ENCODE measurements around the gene MAP7D1.

MAP7D1 gene

GRCh38 chr1:36170643-36171412 lies 14.9 kb downstream of the MAP7D1 start:
- in situ Hi-C loops (cut with HindIII; ENCODE audit: low pct_unique_long_range_greater_than_20kb, low sequenced_read_pairs): no loop called here
- no peak for DNase-seq (ENCODE audit: low read depth in 1 of 2, low spot score in 1 of 2)
- TF ChIP-seq JUND (IDR thresholded peaks at IDR 0.05; ENCODE audit: low read depth): no peak

DNA sequence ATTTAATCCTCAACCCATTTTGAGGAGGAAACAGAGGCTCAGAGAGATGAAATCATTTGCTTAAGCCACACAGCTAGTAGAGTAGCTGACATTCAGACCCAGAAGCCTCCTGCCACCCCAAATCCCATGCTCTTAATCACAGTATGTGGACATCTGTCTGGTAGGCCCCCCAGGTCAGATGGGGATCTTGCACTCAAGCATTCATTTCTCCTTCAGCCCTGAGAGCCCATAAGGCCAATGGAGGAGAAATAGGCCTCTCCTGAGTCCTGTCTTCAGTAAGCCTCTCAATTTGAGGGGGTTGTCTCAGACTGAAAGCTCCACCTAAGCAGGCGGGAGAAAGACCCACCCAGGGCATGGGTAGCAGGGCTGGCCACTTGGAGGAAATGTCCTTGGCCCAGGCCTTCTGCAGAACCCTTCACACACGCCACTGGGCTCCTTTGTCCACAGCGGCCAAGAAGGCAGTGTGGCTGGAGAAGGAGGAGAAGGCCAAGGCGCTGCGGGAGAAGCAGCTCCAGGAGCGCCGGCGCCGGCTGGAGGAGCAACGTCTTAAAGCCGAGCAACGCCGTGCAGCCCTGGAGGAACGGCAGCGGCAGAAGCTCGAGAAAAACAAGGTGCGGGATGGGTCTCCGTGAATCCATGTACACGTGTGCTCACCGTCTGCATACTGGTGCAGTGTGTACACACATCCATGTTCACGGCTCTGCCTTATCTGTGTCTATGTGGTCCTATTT lies 16.2 kb downstream of the MAP7D1 start:
- in situ Hi-C loops (cut with HindIII; ENCODE audit: low pct_unique_long_range_greater_than_20kb, low sequenced_read_pairs): no loop called here
- TF ChIP-seq JUND (IDR thresholded peaks at IDR 0.05; ENCODE audit: low read depth): no peak
- no peak for DNase-seq (ENCODE audit: low read depth in 1 of 2, low spot score in 1 of 2)

DNA sequence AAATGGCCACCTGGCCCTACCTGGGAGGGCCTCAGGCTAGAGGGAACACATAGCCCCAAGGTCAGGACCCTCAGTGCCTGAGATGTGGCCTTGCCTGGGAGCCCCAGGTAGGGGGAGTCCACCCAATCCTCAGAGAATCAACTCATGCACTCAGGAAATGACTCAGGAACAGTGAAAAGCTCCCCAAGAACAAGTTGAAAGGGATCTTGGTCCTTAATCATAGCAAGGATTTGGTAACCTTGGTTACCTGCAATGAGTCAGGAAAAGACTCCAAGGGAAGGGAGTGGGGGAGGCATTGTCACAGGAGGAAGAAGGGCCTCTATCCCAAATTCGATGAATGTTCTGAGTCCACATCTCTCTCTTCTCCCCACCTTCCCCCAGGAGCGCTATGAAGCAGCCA lies 17.0 kb downstream of the MAP7D1 start:
- in situ Hi-C loops (cut with HindIII; ENCODE audit: low pct_unique_long_range_greater_than_20kb, low sequenced_read_pairs): no loop called here
- DNase-seq (ENCODE audit: low read depth in 1 of 2, low spot score in 1 of 2): no peak
- no peak for TF ChIP-seq JUND (IDR thresholded peaks at IDR 0.05; ENCODE audit: low read depth)

- in situ Hi-C loops (cut with HindIII; ENCODE audit: low pct_unique_long_range_greater_than_20kb, low sequenced_read_pairs): no loop called here
- DNase-seq (ENCODE audit: low read depth in 1 of 2, low spot score in 1 of 2): no peak
- TF ChIP-seq JUND (IDR thresholded peaks at IDR 0.05; ENCODE audit: low read depth): no peak
Measured at GRCh38 chr1:36174713-36175112, 18.8 kb downstream of the MAP7D1 start.

DNA sequence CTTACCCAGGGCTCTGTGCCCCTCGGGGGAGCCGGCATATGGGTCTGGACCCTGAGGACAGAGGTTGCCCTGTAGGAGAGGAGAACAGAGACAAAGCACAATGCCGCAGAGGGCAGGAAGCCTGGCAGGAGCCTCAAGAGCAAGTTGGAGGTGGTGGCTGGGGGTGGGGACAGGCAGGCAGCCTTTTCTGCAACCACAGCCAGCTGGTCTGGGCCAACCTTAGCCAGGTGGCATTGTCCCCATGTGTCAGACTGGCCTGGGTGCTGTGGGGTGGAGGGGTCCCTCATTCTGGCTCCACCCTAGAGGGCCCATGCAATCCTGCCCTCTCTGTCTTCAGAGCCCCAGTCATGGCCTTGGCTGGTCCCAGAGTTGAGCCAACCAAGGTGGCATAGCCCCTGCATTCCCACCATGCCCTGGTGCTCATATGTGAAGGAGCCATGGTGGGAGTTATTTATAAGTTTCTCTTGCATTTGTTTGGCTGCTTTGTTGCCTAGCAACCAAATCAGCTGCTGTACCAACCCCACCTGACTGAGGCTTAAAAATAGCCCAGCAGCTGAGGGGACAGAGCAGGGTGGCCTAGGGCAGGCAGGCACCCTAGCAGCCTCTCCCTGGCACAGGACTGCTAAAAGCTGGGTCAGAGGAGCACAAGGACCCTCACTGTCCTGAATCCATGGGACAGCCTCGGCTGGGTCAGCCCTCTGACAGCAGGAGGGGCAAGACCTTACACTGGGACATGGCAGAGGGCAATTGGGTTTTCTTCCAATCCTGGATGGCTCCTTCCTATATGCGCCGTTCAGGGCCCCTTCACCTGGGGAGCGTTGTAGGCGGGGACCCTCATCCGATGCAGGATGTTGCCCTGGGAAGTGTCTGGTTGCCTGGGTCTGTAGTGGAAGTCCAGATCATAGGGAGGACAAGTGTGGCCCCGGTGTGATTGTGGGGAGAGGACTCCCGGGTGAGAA lies 19.5 kb downstream of the MAP7D1 start:
- TF ChIP-seq JUND (IDR thresholded peaks at IDR 0.05; ENCODE audit: low read depth): no peak
- no peak for DNase-seq (ENCODE audit: low read depth in 1 of 2, low spot score in 1 of 2)
- in situ Hi-C loops (cut with HindIII; ENCODE audit: low pct_unique_long_range_greater_than_20kb, low sequenced_read_pairs): no loop called here

- DNase-seq (ENCODE audit: low read depth in 1 of 2, low spot score in 1 of 2): no peak
- no peak for TF ChIP-seq JUND (IDR thresholded peaks at IDR 0.05; ENCODE audit: low read depth)
- in situ Hi-C loops (cut with HindIII; ENCODE audit: low pct_unique_long_range_greater_than_20kb, low sequenced_read_pairs): no loop called here
Measured at GRCh38 chr1:36176106-36176949, 20.4 kb downstream of the MAP7D1 start.

DNA sequence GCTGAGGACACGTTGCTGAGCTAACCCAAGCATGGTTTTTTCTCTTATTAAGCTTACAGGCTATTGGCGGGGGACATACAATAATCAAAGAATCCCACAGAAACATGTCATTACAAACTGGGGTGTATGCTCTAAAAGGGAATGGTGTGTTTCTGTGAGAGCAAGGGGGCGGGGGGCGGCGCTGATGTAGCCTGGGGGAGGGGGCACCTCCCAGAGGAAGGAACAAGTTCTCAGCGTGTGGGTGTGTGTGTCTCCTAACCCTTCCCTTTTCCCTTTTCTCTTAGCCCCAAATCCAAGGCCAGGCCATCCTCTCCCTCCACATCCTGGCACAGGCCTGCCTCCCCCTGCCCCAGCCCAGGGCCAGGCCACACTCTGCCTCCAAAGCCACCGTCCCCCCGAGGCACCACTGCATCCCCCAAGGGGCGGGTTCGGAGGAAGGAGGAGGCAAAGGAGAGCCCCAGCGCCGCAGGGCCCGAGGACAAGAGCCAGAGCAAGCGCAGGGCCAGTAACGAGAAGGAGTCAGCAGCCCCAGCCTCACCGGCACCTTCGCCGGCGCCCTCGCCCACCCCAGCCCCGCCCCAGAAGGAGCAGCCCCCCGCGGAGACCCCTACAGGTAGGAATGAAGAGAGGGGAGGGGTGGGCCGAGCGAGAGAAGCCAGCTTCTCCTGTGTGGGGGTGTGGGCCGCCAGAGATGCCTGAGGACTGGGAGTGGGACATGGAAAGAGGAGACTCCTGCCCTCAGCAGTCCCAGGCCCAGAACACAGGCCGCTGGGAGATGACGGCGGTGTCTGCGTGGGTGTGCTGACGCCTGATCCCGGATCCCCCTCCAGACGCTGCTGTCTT lies 21.9 kb downstream of the MAP7D1 start:
- in situ Hi-C loops (cut with HindIII; ENCODE audit: low pct_unique_long_range_greater_than_20kb, low sequenced_read_pairs): no loop called here
- no peak for TF ChIP-seq JUND (IDR thresholded peaks at IDR 0.05; ENCODE audit: low read depth)
- DNase-seq (ENCODE audit: low read depth in 1 of 2, low spot score in 1 of 2): no peak

DNA sequence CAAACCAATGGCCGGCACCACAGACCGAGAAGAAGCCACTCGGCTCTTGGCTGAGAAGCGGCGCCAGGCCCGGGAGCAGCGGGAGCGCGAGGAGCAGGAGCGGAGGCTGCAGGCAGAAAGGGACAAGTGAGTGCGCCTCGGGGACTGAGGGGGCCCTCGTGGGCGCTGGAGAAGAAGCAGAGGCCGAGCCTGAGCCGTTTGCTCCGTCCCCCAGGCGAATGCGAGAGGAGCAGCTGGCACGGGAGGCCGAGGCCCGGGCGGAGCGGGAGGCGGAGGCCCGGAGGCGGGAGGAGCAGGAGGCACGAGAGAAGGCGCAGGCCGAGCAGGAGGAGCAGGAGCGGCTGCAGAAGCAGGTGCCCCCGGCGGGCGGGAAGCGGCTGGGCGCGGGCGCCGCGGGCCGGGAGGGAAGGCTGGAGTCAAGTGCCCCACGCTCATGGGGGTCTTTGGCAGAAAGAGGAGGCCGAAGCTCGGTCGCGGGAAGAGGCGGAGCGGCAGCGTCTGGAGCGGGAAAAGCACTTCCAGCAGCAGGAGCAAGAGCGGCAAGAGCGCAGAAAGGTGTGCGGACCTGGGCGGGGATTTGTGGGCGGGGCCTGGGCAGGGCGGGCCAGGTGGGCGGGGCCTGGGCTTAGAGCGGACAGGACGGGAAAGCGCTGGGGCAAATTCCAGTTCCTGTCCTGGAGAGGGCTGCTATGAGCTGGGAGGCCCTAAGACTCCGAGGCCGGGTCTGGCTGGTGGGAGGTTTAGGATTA lies 22.7 kb downstream of the MAP7D1 start:
- in situ Hi-C loops (cut with HindIII; ENCODE audit: low pct_unique_long_range_greater_than_20kb, low sequenced_read_pairs): no loop called here
- no peak for TF ChIP-seq JUND (IDR thresholded peaks at IDR 0.05; ENCODE audit: low read depth)
- DNase-seq (ENCODE audit: low read depth in 1 of 2, low spot score in 1 of 2): no peak

DNA sequence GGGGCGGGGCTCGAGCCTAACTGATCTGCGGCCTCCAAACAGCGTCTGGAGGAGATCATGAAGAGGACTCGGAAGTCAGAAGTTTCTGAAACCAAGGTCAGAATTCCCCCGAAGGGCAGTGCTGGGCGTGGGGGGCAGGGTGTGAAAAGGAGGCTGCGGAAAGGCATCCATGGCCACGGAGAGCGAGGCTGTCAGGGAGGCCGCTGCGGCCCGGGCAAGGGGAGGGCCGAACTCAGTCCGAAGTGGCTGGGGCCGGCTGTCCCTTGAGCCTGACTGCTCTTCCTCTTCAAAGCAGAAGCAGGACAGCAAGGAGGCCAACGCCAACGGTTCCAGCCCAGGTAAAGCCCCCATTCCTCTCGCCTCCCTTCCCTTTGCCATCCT lies 23.2 kb downstream of the MAP7D1 start:
- in situ Hi-C loops (cut with HindIII; ENCODE audit: low pct_unique_long_range_greater_than_20kb, low sequenced_read_pairs): no loop called here
- TF ChIP-seq JUND (IDR thresholded peaks at IDR 0.05; ENCODE audit: low read depth): no peak

GRCh38 chr1:36182734-36183133 lies 26.8 kb downstream of the MAP7D1 start:
- DNase-seq (ENCODE audit: low read depth in 1 of 2, low spot score in 1 of 2): no peak
- no peak for TF ChIP-seq JUND (IDR thresholded peaks at IDR 0.05; ENCODE audit: low read depth)
- in situ Hi-C loops (cut with HindIII; ENCODE audit: low pct_unique_long_range_greater_than_20kb, low sequenced_read_pairs): no loop called here

More for the DNA sequence above, 23.2 kb downstream of the MAP7D1 start:
- DNase-seq (ENCODE audit: low read depth in 1 of 2, low spot score in 1 of 2): no peak
